ENCODE measurements around the gene NDE1.

DNA sequence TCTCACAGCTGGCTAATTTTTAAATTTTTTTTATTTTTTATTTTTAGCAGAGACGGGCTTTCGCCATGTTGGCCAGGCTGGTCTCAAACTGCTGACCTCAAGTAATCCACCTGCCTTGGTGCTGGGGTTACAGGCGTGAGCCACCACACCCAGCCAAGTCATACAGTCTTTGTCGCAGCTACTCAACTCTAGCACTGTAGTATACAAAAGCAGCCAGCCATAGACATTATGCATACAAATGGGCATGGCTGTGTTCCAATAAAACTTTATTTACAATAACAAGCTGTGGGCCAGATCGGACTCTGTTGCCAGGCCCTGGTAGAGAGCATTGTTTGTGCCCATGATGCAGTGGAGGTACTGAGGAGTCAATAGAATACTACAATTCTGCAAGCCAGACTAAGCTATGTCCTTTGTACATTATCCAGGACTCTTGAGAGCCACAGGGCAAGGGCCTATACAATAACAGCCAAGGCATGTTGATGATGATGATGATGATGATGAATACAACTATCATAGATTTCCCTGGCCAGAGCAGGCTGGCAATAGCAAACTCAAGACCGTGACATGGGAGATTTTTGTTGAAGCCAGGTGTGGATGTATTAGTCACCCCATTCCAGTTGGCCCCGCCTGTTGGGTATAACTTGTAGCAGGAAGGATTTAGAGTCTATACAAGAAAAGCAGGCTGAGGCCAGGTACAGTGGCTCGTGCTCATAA, 104.9 kb downstream of the NDE1 start:
- TF ChIP-seq, protein P1, sequence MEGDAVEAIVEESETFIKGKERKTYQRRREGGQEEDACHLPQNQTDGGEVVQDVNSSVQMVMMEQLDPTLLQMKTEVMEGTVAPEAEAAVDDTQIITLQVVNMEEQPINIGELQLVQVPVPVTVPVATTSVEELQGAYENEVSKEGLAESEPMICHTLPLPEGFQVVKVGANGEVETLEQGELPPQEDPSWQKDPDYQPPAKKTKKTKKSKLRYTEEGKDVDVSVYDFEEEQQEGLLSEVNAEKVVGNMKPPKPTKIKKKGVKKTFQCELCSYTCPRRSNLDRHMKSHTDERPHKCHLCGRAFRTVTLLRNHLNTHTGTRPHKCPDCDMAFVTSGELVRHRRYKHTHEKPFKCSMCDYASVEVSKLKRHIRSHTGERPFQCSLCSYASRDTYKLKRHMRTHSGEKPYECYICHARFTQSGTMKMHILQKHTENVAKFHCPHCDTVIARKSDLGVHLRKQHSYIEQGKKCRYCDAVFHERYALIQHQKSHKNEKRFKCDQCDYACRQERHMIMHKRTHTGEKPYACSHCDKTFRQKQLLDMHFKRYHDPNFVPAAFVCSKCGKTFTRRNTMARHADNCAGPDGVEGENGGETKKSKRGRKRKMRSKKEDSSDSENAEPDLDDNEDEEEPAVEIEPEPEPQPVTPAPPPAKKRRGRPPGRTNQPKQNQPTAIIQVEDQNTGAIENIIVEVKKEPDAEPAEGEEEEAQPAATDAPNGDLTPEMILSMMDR (IDR thresholded peaks at IDR 0.05): no peak
- TF ChIP-seq POLR2A (IDR thresholded peaks at IDR 0.05): no peak
